DMS53 treated with DMSO at 0.1 percent for 48 hours (cell line): ENCODE results near the gene PANX1.

Experiments used
- DNase-seq: peaks from one replicate; lab custom pipeline; 2025; ENCODE audit not compliant: unreplicated experiment; lab: John Stamatoyannopoulos, UW

Gene PANX1

DNA sequence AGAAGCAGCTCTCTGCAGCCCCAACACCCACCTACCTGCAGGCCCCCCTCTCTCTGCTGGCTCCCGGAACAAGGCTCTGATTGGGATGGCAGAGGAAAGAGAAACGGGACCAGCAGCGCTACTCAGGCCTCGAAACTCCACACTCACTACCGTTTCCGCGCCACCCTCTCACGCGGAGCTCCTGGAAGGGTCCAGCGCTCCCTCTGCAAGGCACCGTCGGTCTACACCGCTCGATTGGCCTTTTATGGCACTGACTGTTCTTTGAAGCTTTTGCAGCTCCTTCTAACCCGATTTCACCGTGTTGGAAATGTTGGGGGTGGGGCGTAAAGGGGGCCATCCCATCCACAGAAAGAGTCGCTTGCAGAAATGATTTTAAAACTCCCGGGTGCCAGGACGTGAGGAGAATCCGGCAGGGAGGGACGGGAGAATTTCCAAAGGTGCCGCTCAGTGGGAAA, 323 bp upstream of the PANX1 start:
- DNase-seq = peak; percentile 71

DNA sequence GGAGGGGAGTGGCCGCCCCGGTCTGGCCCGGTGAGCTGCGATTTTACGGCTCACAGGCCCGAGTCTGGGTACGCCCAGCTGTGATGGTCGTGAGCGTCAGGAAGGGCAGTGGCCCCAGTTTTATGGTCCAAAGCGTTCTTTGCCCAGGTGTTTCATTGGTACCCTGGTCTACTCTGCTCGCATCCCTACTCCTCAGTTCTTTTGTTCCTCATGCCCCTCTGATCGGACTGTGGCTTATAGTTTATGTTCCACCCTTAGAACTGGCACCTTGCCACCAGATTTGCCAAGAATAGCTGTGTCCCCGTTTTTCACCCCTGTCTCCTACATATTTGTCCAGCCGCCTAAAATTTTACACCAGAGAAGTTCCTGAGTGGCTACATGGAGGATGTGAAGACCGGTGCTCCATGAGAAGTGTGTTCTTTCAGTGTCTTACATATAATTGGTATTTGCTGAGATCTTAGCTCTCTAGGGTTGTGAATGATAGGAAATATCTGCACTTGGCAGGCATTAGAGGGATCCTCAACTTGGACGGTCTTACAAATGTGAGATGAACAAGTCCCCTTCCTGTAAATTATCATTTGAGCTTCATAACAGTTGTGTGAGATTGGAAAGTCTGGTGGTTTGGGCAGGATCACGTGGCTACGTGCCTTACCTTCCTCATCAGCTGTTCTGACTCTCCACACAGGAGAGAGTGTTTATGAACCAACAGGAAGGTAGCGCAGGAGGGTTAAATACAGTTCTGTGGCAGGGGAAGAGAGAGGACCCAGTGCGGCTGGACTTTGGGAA, 1.1 kb downstream of the PANX1 start:
- DNase-seq = no peak

GRCh38 chr11:94130298-94131046, 1.8 kb downstream of the PANX1 start:
- no peak for DNase-seq

DNA sequence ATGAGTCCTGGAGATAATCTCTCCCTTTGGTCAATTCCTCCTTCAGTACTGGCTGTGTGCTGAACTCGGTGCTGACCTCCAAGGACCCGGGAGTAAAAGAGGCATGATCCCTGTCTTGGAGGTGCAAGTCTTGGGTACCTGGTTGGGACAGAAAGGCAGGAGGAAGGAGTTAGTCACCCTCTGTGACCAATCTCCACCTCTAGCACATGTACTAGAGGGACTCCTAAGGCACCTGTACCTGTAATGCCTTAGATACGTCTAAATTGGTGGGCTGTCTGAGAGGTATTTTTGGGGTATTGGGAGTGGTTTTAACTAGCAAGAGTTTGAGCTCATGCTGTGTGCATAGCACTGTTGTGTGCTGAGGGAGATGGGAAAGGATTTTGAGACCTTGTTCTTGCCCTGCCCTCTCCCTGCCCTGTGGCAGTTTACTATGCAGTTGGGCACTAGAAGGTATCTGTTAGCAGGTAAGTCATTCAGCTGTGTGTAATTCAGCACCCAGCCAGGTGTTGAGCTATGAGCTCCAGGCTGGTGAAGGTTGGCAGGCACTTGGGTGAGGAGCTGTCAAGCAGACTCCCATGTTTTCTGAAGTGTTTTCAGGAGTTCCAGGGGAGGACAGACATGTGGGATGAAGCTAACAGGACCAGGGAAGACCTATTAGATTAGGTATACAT, 2.5 kb downstream of the PANX1 start:
- DNase-seq = no peak

DNA sequence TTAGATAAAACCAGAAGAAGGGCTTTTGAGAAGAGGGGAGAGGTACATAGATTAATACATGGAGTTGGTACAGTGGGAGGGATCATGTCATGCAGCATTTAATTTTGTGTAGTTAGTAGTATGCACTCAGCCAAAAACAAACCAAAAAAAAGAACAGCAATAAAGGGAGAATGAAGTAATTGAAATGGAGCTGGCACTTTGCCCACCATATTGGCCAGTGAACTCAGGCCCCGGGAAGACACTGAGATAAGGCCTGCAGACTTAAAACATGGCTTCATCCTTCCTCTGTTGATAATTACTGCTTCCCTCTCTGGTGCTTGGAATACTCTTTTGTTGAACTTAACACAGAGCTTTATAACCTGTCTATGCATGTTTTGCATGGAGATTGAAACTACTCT, 3.1 kb downstream of the PANX1 start:
- no peak for DNase-seq

- DNase-seq = no peak
Observed at GRCh38 chr11:94132152-94132558, 3.5 kb downstream of the PANX1 start.

DNA sequence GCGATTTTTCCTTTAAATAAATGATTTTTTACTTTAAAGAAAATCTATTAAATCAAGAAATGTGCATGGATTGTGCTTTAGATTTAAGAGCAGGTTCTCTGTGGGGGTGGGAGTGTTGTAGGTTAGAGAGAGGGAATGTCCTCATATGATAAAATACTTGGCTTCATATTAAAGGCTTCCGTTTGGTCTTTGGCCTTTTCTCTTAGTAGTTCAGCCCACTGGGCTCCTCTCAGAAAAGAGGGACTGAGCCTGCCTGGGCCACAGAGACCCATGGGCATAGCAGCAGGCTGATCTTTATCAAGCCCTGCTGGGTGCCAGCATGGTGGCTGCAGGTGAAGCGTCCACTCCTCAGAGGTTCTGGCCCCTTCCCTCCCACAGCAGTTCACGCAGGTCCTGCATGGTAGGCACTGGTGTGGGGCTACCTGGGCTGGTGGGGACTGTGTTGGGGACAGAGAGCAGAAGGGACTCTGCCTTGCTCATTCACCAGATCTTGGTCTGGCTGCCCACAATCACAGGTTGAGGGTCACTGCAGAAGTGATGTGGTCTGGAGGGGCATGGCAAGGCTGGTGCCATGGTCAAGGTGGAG, 4.3 kb downstream of the PANX1 start:
- DNase-seq = no peak

DNA sequence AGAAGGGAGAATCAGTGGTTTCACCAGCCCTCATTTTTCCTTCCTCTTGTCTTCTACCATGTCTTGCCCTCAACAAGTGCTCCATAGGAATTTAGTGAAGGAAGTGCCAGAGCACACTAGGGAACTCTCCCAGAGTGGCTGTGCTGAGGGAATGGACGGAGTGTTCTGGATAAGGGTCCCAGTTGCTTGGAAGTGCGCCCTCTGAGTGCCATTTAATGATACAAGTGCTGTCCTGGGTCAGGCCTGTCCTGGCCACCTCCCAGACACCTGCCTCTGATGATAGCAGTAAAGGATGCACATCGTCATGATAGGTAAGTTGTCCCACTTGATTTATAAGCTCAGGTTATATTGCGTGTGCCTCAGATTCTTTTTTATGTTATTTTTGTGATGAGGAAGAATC, 5.1 kb downstream of the PANX1 start:
- DNase-seq = no peak

DNA sequence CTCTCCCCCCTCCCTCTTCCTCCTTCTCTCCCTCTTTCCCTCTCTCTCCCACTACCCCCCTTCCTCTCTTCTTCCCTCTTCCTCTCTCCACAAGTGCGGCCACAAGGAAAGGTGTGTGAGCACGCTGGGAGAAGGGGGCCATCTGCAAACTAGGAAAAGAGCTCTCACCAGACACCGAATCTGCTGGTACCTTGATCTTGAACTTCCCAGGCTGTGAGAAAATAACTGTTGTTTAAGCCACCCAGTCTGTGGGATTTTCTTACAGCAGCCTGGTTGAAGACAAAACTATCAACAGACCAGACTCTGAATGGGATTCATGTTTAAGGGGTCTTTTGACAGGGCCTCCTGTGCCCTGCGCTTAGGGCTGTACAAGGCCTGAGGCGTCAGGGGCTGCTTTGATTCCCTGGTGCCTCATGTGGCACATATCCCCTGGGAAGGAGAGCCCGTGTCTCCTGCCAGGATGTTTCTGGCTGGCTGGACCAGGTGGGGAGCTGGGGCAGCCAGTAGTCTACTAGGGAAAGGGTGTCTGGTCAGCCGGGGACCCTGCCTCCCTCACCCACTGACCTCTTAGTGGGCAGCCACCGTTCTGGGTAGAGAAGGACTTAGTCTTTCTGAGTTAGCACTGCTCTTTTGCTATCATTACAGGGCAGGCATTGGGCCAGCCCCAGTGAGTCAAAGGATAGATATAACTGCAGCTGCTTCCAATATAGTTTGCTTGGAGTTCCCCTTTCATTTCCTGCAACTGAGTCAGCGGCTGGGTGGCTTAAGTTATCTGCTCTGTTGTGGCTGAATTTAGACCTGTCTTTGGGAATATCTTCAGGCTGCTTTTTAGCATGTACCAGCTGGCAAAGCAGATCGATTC, 6.2 kb downstream of the PANX1 start:
- no peak for DNase-seq

DNA sequence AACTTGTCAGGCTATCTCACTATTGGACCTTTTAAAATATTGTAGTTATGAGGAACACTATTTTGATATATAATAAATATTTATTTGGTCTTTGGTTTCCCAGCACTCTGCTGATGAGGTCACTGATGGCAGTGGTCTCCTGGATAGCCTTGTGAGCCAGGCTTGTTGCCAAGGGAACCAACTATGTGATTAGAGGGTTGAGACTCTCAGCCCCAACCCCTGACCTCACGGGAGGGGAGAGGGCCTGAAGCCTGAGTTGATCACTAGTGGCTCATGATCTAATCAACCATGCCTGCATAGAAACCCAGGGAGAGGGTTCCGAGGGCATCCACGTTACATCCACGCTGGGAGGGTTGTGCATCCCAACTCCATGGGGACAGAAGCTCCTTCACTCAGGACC, 10.8 kb downstream of the PANX1 start:
- no peak for DNase-seq

DNA sequence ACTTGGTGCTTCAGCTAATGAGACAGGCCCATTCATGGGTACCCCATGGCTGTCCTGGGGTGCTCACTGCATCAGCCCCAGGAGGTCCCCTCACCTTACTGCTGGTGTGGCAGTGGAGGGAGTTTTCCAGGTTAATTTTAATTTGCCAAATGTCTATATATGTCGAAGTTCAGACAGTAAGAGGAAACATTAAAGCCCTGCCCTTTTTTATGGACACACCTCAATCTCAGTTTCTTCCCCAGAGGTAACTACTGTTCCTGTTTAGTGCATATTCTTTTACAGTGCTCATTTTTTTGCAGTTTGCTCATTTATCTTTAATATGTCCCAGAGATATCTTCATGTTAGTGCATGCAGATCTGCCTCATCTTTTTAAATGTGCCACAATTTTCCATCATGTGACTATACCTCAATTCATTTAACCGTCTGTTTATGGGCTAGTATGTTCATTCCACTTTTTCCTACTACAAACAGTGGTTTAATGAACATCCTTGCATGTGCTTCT, 11.6 kb downstream of the PANX1 start:
- DNase-seq = no peak

DNA sequence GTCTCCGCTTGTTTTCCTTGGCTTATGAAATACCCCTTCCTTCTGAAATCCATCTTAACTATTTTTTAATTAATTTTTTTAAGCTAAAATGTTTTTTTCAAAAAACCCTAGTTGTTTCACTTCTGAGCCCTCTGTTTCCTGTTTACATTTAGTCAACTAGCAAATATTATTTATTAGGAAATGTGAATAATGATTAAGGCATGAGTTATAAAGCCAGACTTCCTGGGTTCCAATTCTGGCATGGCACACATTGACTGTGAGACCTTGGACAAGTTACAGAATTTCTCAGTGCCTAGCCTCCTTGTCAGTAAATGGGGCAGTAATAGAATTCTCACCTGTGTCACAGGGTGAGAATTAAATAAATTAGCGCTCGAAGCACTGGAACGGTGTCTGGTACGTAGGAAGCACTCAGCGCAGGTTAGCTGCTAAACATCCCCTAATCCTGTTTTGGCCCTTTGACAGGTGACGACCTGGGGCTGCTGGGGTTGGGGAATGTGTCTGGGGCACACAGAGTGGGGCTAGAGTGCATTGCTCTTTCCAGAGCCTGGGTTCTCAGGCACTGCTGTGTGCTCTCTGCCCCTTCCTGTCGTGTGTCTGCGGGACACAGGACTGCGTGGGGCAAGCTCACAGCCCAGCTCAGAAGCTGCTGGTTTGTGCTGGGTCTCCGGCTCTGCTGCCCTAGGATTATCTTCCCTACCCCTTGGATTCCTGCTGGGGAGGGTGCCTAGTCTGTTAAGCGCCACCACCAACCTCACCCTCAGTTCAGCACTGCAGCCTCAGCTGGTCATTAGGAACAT, 13.1 kb downstream of the PANX1 start:
- no peak for DNase-seq

- no peak for DNase-seq
Observed at GRCh38 chr11:94142308-94143281, 14.0 kb downstream of the PANX1 start.

- no peak for DNase-seq
Observed at GRCh38 chr11:94144216-94144615, 15.6 kb downstream of the PANX1 start.

GRCh38 chr11:94144664-94145063, 16.0 kb downstream of the PANX1 start:
- DNase-seq = no peak

DNA sequence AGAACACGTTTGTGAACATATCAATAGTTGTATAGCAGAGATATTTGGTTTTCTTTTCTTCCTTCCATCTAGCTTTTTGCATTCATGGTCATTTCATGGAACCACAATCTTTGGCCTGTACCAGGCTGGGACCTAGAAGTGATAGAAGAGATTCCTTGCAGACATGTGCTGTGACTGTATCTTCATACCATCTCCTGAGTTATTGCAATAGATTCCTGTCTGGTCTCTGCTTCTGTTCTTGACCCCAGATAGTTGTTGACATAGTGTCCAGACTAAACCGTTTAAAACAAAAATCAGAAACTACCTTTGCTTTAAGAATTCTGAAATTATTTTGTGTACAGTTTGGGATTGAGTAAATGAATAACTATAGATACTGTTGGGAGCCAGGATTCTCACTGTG, 16.8 kb downstream of the PANX1 start:
- no peak for DNase-seq

- DNase-seq = no peak
Observed at GRCh38 chr11:94145916-94146315, 17.3 kb downstream of the PANX1 start.

DNA sequence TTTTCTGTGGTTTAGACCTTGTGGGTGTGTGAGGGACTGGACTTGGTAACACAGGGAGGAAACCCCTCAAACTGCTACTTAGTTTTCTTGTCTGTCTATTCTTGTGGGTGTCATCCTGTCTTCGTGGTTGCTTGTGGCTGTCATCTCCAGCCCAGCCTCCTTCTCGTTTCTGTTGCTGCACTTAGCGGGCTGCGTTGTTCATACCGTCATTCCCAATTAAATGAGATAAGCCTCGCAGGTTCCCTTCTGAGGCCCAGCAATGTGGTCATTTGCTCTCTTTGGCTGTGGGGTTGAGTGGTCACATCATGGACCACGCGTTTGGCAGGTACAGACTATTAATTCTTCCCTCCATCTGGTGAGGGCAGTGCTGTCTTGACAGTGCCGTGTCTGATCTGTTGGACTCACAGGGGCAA, 18.8 kb downstream of the PANX1 start:
- no peak for DNase-seq
